ENCODE results near the gene WDR36. TPM values are rescaled to one million over a fixed set of nuclear protein-coding genes. Genes with fewer than 3 reads are reported as not detected.

The WDR36 gene
- 42.3 TPM for total RNA-seq

DNA sequence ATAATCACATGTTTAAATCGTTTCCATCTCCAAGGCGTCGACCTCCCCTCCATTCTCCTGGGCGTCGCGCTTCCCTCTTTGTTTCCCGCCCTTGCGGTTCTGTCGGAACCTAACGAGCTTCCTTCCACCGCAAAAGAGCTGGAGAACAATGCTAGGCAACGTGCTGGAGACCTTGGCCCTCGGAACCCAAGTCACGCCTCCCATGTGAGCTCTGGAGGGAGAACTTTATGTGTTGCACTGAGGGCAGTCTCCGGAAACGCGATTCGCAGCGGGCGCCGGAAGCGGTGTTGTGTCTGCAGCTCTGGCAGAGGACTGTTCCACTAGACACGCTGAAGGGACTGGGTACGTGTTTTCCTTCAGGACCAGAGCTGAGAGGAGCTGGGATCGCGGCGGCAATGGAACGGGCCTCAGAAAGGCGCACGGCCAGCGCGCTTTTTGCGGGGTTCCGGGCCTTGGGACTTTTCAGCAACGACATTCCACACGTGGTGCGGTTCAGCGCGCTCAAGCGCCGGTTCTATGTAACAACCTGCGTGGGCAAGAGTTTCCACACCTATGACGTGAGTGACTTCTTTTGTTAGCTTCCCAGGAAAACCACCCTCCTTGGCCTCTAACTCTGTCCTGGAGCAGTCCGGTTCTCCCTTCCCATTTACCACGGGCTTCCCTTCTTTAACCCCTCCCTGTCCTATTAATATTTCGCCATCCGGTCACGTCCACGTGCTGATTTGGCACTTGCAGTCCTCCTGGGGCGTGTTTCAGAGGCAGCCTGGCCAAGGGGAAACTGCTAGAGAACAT, at the start of gene WDR36:
Gene WDR36 (plus strand): TSS at position 287 of the 792 bp plus-strand sequence. CDS start 109 bp downstream, at position 396.

DNA sequence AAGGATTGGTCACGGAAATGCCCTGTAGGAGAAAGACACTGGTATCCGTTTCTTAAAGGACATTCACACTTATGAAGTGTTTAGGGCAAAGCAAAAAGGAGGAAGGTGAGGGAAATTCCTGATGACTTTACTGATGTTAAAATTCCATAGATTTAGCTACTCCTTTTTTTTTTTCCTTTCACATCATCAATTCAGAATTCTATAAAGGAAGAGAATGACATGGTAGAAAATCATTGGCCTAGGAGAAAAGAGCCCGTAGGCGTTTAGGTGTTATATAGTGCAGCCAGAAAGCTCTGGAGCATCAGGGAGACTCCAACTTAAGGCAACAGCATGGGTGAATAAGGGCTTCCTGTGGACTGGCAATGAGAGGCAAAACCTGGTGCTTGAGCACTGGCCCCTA, 20.7 kb upstream of the WDR36 start, which contains the start of gene TSLP:
Gene TSLP (plus strand): TSS at position 301 of the 400 bp plus-strand sequence. CDS start 178 bp downstream, outside the sequence.

Other genes starting within 250 kb of the WDR36 start
- 0.12 TPM for gene TSLP, start 20.6 kb upstream of the WDR36 start, total RNA-seq
- gene CAMK4, start 132.0 kb downstream of the WDR36 start, total RNA-seq, result 13.9 TPM